Measurements from ENCODE around the gene SMG6. TPM values are rescaled to one million over a fixed set of nuclear protein-coding genes. Genes with fewer than 3 reads are reported as not detected.

The SMG6 gene
- total and polyA plus RNA-seq, 2 of the 8 experiments (the other 6 are each of a cell fraction or from before 2014, with no cell fraction given) = 18.5 to 25.2 TPM

- no peak for TF ChIP-seq CHD7 (IDR thresholded peaks at IDR 0.05; ENCODE audit: insufficient replicate concordance, low read length)
These were observed 20.2 kb upstream of the SMG6 start (continued) for GRCh38 chr17:2323629-2324314.
